HG03469 (cell line): ENCODE measurements around the gene C12orf56.
"Not testable (repeated sequence)": the region's sequence is repeated elsewhere in the genome, so short reads cannot be mapped to it uniquely, and the experiment has no call there.

Experiments
- ATAC-seq: cut with Tn5 transposase; IDR thresholded peaks from one replicate; pipeline ENCODE4 v1.9.1; 2021; ENCODE audit warnings: mild to moderate bottlenecking, moderate library complexity, moderate number of reproducible peaks; ENCODE audit not compliant: unreplicated experiment

Gene C12orf56

DNA sequence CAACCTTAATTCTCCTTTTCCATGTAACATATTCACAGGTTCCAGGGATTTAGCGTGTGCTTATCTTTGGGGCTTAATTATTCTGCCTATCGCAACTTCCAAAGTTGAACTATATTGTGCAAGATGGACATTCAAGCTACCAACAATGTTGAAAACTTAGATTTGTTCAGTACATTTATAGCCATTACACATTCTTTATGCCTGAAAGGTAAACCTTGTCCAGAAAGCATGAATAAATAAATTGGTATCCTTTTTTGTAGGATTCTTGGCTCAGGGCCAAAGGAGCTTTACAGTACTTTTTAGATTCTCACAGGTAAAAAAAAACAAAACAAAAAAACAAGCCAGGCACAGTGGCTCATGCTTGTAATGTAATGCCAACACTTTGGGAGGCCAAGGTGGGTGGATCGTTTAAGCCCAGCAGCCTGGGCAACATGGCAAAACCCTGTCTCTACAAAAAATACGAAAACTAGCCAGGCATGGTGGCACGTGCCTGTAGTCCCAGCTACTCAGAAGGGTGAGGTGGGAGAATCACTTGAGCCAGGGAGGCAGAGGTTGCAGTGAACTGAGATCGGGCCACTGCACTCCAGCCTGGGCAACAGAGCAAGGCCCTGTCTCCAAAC is 3.3 kb downstream of the C12orf56 start:
- ATAC-seq, result no peak

DNA sequence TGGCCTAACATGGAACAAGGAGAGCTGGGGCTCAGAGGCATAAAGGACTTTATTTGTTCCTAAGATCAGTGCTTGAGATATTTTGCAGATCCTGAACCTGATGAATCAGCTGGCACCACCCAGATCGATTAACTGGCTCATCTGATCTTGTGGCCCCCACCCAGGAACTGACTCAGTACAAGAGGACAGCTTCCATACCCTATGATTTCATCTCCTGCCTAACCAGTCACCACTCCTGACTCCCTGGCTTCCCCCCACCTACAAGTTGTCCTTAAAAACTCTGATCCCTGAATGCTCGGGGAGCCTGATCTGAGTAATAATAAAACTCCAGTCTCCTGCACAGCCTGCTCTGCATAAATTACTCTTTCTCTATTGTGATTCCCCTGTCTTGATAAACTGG is 5.1 kb downstream of the C12orf56 start:
- no peak for ATAC-seq

DNA sequence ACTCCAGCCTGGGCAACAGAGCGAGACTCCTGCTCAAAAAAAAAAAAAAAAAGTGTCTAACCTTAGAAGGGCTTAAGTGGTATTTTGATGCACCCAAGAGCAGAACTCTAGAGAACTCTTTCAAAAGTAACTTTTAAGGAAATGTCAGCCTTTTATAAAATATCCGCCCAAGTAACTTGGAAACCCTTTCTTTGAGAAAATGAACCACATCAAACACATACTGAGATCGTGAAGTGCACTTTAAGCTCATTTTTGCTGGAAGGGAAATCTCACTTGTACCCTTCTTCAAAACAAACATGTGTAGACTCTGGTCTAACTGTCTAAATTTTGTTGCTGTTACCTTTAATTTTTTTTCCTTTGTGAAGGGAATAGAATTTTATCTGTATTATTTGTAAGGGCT is 5.5 kb downstream of the C12orf56 start:
- ATAC-seq, result no peak

DNA sequence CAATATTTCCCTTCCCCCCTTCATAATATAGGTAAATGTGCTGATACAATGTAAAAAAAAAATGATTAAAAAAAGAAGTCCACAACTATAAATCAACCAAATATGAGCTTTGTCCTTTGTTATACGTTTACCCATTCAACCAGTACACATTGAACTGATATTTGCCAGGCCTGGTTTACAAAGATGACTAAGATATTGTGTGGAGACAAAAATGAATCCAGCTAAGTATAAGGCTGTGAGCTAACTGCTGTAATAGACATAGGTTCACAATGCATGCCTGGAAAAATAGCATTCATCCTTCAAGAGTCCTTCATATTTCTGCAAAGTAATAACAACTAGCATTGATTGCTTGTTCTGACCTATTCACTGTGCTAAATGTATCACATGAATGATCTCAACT is 6.9 kb downstream of the C12orf56 start:
- no peak for ATAC-seq

DNA sequence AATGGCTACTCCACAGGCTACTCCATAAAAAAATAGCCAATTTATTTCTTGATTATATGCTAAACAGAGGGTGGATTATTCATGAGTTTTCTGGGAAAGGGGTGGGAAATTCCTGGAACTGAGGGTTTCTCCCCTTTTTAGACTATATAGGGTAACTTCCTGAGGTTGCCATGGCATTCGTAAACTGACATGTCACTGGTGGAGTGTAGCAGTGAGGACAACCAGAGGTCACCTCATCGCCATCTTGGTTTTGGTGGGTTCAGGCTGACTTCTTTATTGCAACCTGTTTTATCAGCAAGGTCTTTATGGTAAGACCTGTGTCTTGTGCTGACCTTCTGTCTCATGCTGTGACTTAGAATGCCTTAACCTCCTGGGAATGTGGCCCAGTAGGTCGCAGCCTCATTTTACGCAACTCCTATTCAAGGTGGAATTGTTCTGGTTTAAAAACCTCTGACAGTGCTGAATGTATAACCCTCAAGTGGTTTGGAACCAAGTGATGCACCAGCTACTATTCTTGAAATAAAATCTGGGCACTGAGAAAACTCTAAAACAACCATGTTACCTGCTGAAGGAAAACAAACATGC is 27.7 kb downstream of the C12orf56 start:
- no peak for ATAC-seq

DNA sequence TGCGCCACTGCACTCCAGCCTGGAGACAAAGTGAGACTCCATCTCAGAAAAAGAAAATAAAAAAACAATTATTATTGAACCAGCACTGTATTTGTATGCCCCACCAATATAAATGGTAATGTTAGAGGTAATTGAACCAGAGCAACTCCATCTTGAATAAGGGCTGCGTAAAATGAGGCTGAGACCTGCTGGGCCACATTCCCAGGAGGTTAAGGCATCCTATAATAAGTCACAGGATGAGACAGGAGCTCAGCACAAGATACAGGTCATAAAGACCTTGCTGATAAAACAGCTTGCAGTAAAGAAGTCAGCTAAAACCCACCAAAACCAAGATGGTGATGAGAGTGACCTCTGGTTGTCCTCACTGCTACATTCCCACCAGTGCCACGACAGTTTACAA is 29.4 kb downstream of the C12orf56 start:
- ATAC-seq, result not testable (repeated sequence)

DNA sequence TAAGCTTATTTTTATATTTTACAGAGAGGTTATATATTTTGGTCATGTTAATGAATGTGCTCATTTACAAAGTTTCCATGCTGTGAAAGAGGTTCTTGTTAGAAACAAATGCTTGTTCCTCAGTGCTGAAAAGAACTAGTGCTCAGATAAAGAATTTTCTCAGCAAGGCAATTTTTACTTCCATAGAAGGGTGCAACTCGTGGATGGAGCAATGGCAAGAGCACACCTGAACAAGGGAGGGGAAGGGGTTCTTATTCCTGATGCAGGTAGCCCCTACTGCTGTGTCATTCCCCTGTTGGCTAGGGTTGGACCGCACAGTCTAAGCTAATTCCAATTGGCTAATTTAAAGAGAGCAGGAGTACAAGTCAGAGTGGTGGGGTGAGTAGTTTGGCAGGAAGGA is 34.3 kb downstream of the C12orf56 start:
- not testable (repeated sequence) for ATAC-seq

DNA sequence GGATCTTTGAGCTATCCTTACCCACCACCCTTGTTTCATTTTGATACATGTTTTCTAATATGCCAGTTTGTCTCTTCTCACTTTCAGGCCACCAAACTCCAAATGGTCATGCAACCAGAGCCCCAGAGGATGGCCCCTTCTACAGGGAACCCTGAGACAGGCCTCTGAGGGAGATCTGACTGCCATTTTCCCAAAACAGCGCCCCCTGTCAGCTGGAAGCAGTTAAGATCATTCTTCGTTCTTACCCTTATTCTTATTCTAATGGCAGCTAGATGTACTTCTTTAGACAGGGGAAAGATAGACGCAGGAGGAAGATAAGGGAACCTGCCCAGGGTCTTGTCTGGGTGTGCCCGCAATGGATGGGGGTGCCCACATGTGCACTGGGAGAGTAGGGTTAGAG is 38.4 kb downstream of the C12orf56 start:
- no peak for ATAC-seq

DNA sequence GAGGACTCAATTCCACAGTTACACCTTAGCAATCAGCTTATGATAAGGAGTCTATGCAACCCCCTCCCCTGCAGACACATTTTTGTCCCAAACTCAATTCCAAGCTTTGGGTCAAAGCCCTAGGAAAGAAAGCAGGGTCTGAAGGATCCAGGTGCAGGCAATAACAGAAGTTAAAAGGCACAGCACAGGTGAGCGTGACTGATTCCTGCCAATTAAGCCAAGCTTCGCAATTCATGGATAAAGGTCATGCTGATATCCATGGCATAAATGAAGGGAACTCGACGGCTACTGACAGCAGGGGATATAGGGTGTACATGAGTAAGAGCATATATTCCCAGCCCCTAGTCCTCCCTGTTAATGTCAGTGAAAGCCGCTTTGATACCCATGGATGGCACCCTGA is 39.3 kb downstream of the C12orf56 start:
- no peak for ATAC-seq

DNA sequence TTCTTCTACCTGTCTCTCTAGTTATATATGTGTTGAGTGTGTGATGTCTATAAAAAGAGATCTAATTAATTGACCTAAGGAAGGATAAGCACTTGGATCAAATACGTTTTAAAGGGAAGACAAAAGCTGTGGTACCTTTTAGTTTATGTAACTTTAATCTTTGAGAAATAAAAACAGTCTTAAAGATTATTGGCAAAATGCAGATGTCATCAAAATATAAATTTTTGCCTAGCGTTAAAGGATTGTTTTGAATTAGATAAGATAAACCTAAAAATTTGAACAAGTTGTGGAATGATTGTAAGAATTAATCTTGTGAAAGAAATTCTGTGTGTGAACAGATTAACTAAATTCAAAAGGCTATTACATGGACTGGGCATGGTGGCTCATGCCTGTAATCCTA is 42.9 kb downstream of the C12orf56 start:
- ATAC-seq, result no peak

DNA sequence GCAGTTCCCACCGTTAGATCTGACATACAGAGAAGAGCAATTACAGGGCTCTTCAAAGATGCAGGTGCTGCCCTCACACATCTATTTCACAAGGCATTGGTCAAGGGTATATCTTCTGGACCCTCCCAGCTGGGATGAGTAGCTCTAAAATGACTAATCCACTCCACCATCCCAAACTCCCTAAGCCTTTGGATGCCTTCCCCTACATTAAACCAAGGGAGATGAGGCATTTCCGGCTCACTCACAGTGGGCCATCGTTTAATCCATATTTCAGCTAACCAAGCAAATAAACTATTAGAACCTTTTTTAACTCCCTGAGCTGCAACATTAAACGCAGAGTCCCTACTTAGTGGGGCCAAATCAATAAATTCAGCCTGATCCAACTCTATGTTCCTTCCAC is 45.9 kb downstream of the C12orf56 start:
- not testable (repeated sequence) for ATAC-seq

DNA sequence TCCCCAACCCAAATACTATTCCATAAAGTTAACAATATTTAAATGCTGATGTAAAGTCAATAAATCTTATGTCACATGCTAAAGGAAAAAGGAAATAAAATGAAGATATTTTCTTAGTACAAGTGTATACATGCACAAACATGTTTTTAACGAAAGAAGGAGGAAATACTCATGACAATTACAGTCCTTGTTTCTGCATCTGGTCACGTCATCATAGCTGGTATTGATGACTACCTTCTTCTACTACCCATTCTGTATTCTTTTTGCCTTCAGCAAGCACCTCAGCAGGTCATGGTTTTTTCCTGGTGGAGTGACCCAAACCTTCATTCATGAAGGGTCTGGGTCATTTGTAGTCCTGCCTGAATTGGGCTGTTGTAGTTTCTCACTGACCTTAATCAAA is 50.0 kb downstream of the C12orf56 start:
- not testable (repeated sequence) for ATAC-seq

DNA sequence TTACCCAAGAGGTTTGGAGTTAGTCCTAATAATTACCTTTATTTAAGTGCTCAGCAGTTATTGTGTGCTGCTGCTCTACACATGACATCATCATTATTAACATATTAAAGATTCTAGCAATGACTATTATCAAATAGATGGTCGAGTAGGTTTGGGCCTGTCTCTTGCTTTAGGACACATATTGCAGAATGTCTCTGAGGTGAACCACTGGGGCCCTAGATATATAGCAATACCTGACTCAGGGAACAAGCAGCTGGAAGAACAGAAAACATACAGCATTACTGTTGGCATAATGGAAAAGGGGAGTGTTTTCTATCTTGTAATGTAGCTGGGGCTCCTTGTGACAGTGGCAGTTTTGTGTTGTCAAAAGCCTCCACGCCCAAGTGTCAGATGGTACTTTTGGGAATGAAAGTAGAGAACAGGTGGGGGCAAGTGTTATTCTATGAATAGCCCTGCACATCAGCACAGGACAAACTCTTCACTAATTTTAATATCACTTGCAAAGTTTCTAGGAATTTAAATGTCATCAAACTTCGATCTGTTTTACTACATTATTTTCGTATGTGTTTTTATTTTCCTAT is 54.6 kb downstream of the C12orf56 start:
- ATAC-seq, result no peak

DNA sequence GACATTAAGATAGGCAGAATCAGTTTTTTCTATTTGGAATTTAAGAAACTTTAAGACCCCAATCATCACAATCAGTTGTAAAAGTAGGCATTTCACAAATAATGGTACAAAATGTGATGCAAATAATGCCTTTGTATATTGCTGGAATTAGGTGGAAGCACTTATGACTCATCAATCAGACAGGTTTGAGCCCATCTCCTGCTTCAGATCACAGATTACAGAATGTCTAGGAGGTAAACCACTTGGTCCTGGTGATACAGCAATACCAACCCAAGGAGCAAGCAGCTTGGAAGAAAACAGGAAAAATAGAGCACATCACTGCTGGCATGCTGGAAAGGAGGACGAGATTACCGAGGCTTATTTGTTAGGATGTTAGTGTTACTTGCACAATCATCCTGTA is 57.6 kb downstream of the C12orf56 start:
- ATAC-seq, result no peak

DNA sequence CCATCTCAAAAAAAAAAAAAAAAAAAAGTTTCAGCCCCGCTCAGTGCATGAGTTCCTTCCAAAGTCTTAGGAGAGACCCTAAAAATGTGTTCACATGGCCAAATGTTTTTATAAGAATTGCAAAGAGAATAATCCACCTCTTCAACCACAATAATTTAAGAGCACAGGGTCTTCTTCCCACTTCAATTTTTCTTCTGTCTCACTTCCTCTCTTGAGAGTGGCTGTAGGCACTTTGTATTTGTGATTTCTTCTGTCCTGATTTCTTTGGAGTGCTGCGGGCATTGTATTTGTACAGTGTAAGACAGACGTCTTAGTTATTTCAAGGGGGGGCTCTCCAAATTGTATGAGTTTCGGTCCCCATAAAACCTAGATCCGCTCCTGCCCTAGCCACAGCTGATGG is 58.3 kb downstream of the C12orf56 start:
- no peak for ATAC-seq

DNA sequence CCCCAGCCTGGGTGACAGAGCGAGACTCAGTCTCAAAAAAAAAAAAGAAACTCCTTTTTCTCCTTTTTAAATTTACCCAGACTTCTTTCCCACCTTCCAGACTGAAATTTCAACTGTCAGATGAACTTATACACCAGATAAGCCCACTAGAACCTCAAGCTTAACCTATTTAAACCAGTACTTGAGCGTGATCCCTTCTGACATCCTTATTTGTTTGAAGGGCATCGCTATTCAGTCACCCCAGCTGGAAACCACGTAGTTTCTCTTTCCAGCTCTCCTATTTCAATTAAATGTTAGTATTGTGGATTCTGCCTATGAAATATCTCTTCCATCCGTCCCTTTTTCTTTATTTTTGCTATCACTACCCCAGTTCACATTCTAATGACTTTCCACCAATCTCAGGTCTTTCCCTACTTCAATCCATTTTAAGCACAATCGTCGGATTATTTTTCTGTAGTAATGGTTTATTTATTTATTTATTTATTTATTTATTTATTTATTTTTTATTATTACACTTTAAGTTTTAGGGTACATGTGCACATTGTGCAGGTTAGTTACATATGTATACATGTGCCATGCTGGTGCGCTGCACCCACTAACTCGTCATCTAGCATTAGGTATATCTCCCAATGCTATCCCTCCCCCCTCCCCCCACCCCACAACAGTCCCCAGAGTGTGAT is 61.4 kb downstream of the C12orf56 start:
- ATAC-seq, result not testable (repeated sequence)

DNA sequence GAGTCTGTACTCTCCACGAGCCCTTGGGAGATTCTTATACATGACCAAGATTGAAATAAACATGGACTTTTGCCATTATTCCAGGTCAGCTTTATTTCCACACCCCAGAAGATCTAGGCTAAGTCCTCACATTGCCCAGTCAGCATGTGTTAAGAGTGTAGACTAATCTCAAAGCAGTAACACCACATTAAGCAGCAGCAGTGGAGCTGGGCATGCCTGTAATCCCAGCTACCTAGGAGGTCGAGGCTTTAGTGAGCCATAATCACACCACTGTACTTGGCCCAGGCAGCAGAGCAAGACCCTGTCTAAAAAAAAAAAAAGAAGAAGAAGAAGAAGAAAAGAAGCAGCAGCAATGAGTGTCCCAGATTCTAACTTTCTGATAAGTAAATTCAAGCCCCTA is 65.5 kb downstream of the C12orf56 start:
- no peak for ATAC-seq

DNA sequence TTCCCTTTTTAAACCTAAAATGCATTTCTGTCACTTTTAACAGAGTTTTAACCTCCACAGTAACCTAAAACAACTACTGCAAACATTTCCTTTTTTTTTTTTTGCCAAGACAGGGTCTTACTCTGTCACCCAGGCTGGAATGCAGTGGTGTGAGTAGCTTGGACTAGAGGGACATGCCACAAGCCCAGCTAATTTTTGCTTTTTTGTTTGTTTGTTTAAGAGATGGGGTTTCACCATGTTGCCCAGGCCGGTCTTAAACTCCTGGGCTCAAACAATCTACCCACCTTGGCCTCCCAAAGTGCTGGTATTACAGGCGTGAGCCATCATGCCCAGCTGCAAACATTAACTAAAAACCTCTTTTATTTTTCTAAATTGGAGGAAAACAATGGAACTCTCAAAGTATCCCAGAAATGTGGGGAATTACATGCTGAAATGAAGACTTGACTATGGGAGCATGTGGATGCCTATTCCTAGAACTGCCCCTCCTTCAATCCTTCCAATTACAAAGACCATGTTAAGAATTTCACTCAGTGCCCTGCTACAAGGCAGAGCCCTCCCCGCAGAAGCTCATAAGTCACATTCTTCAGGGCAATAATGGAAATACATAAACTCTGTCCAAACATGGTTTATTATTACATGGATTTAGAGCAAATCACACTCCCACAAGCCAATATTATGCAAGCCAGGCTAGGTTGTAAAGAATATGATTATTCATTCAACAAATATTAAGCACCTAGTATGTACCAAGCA is 66.9 kb downstream of the C12orf56 start:
- no peak for ATAC-seq

DNA sequence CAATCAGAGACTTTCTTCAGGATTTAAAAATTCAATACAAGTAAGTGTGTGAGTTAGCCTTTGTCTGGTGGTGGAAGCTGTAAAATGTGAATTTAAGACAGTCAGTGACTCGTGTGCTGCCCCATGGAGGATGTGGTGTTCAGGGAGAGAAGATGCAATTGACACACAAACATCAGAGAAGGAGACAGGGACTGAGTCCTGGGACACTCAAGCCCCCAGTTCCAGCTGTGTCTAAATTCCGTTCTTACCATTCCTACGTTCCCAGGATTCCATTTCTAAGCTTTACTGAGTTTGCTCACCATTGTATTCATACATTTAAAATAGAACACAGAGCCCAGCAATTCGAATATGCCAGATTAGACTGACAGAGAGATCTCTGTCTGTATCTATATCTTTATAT is 67.6 kb downstream of the C12orf56 start:
- ATAC-seq, result no peak

DNA sequence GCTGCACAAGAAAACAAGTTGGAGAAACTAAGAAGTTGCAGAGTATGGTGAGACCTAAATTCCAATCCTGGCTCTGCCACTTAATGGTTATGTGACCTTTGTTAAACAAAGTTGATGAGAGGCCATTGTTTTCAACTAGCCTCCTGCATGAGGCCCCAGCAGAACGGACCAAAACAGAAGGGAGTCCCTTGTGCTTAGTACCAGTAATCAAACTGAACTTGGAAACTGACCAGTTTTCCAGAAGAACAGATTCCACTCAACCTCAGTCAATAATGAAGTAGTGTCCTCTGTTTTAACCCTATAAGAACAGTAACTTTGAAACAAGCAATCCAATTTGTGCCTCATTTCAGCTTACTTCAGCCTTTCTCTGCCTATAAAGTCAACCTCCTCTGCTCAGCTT is 69.9 kb downstream of the C12orf56 start:
- no peak for ATAC-seq

DNA sequence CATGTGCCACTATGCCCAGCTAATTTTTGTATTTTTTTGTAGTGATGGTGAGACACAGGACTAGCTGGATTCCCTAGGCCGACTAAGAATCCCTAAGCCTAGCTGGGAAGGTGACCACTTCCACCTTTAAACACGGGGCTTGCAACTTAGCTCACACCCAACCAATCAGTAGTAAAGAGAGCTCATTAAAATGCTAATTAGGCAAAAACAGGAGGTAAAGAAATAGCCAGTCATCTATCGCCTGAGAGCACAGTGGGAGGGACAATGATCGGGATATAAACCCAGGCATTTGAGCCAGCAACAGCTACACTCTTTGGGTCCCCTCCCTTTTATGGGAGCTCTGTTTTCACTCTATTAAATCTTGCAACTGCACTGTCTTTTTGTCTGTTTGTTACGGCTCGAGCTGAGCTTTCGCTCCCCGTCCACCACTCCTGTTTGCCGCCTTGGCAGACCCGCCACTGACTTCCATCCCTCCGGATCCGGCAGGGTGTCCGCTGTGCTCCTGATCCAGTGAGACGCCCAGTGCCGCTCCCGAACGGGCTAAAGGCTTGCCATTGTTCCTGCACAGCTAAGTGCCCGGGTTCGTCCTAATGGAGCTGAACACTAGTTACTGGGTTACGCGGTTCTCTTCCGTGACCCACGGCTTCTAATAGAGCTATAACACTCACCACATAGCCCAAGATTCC is 70.9 kb downstream of the C12orf56 start:
- ATAC-seq, result not testable (repeated sequence)
